Activated T-cell treated with anti-CD3 and anti-CD28 coated beads, Interleukin-2, amount 50 U/mL, for 72 hours (primary cell): ENCODE data around the gene EIF4G3. TPM values are rescaled to one million over a fixed set of nuclear protein-coding genes. Genes with fewer than 3 reads are reported as not detected.

Experiments used
- ATAC-seq, 2 donors: fragments of 150-1000 bp; cut with Tn5 transposase; replicated peaks in 1 of 2; 2 replicates each; pipeline ENCODE4 v1.10.0; 2021; ENCODE audit warnings: moderate library complexity in 2 of 2, mild to moderate bottlenecking in 1 of 2
- DNase-seq, 2 donors: peaks; one replicate each; pipeline ENCODE4 v3.0.0; 2021 to 2022; ENCODE audit warnings: mixed read lengths in 1 of 2
- H3K27ac Mint-ChIP-seq: one replicate; pipeline ENCODE4 v1.8.0; 2022; ENCODE audit warnings: mild to moderate bottlenecking, moderate library complexity, mixed read lengths
- H3K27me3 Mint-ChIP-seq: one replicate; pipeline ENCODE4 v1.8.0; 2022; ENCODE audit warnings: low read depth, mixed read lengths
- H3K36me3 Mint-ChIP-seq, 2 donors: one replicate each; pipeline ENCODE4 v1.8.0; 2022; ENCODE audit warnings: mixed read lengths in 2 of 2, mild to moderate bottlenecking in 1 of 2; ENCODE audit not compliant: insufficient read depth in 2 of 2
- H3K4me1 Mint-ChIP-seq: one replicate; pipeline ENCODE4 v1.8.0; 2022; ENCODE audit warnings: low read depth, mixed read lengths
- H3K4me3 Mint-ChIP-seq, 2 donors: one replicate each; pipeline ENCODE4 v1.8.0; 2022; ENCODE audit warnings: mild to moderate bottlenecking in 2 of 2, mixed read lengths in 2 of 2, moderate library complexity in 2 of 2
- H3K9me3 Mint-ChIP-seq, 2 donors: one replicate each; pipeline ENCODE4 v1.8.0; 2022; ENCODE audit warnings: mixed read lengths in 2 of 2
- total RNA-seq, 2 donors: library from RNA; stranded (reverse); gene quantifications; one replicate each; pipeline ENCODE4 v1.2.3, GENCODE V29; 2022

EIF4G3 gene
- total RNA-seq, 2 donors from 2014 or later = 33.3 to 36.3 TPM

GRCh38 chr1:21089731-21090130 is 87.0 kb downstream of the EIF4G3 start:
- Mint-ChIP-seq H3K4me3 (no peak overlapping the region), H3K4me1 (peaks cover 8% of the 10 kb centered on the region), H3K36me3 (peaks cover 13 to 33% of the 10 kb centered on the region in 2 donors), H3K9me3 (peaks cover under 1 to 3% of the 10 kb centered on the region in 2 donors), H3K27me3 (no peaks in the 10 kb centered on the region), H3K27ac (no peak overlapping the region)
- DNase-seq (no peak), ATAC-seq (no peak)

- Mint-ChIP-seq H3K9me3 (peaks cover 4 to 5% of the 10 kb centered on the region in 2 donors), H3K27me3 (no peaks in the 10 kb centered on the region), H3K36me3 (peaks cover 13 to 37% of the 10 kb centered on the region in 2 donors), H3K27ac (no peak overlapping the region), H3K4me1 (peaks cover 13% of the 10 kb centered on the region), H3K4me3 (no peak overlapping the region)
- ATAC-seq (no peak), DNase-seq (no peak)
Measured at GRCh38 chr1:21089299-21089698, 87.4 kb downstream of the EIF4G3 start.

DNA sequence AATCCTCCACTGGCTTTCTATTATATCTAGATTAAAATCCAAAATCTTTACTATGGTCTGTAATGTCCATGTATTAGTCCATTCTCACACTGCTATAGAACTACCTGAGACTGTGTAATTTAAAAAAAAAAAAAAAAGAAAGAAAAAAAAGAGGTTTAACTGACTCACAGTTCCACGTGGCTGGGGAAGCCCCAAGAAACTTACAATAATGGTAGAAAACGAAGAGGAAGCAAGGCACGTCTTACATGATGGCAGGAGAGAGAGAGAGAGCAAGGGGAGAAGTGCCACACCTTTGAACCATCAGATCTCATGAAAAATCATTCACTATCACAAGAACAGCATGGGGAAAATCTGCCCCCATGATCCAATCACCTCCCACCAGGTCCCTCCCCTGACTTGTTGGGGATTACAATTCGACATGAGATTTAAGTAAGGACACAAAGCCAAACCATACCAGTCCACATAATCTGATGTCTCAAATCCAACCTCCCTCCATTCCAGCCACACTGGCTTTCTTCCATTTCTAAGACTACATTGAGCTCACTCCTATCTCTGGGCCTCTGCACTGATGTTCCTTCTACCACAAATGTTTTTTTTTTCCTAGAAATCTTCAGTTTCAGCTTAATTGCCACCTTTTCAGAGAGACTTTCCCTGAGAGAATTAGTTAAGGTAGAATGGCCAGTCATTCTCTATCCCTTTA is 92.4 kb downstream of the EIF4G3 start:
- ATAC-seq = peak in 1 of 2 donors; percentile 55
- Mint-ChIP-seq H3K27ac (peak overlapping the region; percentile 40), H3K9me3 (peaks cover 3 to 4% of the 10 kb centered on the region in 2 donors), H3K36me3 (peaks cover 14 to 24% of the 10 kb centered on the region in 2 donors), H3K4me3 (no peak overlapping the region), H3K4me1 (peaks cover 12% of the 10 kb centered on the region), H3K27me3 (no peaks in the 10 kb centered on the region)
- DNase-seq = peak in 1 of 2 donors; percentile 2

DNA sequence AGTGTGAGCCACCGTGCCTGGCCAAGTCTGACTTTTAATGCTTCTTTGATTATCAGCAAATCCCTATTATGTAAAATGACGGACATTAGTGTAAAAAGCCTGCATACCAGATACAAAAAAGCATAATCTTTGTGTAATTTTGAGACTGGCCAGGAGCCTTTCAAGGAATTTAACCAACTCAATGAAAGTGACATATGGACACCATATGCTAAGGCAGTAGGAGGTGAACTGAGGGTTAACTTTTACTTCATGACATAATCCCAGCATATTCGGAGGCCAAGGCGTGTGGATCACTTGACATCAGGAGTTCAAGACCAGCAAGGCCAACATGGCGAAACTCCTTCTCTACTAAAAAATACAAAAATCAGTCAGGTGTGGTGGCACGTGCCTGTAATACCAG is 94.6 kb downstream of the EIF4G3 start:
- no peak for DNase-seq
- ATAC-seq = no peak
- H3K36me3 Mint-ChIP-seq = peaks cover 14 to 19% of the 10 kb centered on the region in 2 donors
- H3K27ac Mint-ChIP-seq = no peak overlapping the region
- peaks cover 12% of the 10 kb centered on the region for H3K4me1 Mint-ChIP-seq
- H3K27me3 Mint-ChIP-seq = no peaks in the 10 kb centered on the region
- no peak overlapping the region for H3K4me3 Mint-ChIP-seq
- H3K9me3 Mint-ChIP-seq = peaks cover 3 to 4% of the 10 kb centered on the region in 2 donors

DNA sequence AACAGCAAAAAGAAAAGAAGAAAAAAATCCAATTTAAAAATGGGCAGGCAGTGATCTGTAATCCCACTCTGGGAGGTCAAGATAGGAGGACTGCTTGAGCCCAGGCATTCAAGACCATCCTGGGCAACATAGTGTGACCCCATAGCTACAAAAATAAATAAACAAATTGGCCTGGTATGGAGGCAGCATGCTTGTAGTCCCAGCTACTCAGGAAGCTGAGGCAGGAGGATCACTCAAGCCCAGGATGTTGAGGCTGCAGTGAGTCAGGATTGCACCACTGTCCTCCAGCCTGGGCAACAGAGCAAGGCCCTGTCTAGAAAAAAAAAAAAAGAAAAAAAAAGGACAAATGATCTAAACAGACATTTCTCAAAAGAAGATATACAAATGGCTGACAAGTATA is 99.6 kb downstream of the EIF4G3 start:
- Mint-ChIP-seq H3K4me1 (no peaks in the 10 kb centered on the region), H3K27ac (no peak overlapping the region), H3K27me3 (no peaks in the 10 kb centered on the region), H3K9me3 (no peaks in the 10 kb centered on the region), H3K4me3 (no peak overlapping the region), H3K36me3 (peaks cover 0 to 2% of the 10 kb centered on the region in 2 donors)
- ATAC-seq (no peak), DNase-seq (no peak)

GRCh38 chr1:21072721-21073120 is 104.0 kb downstream of the EIF4G3 start:
- H3K27ac Mint-ChIP-seq = no peak overlapping the region
- H3K9me3 Mint-ChIP-seq = no peaks in the 10 kb centered on the region
- peaks cover 1 to 4% of the 10 kb centered on the region in 2 donors for H3K36me3 Mint-ChIP-seq
- no peaks in the 10 kb centered on the region for H3K27me3 Mint-ChIP-seq
- no peak for DNase-seq
- no peaks in the 10 kb centered on the region for H3K4me1 Mint-ChIP-seq
- ATAC-seq = no peak
- H3K4me3 Mint-ChIP-seq = no peak overlapping the region

DNA sequence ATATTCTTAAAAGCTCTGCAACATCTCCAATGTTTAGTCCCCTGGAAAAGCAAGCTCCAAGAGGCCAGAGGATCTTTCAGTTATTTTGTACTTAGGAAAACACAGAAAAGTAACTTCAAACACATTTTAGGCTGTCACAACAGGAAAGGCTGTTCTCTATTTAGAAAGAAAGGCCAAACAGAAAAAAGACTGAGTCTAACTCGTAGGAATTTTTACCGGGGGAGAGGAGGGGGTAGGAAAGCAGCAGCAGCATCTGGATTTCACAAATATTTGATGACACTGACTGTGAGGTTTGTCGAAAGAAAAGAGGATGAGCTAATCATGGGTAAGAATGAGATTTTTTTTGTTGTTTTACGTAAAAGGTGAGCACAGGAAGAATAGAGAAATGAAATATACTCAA is 107.1 kb downstream of the EIF4G3 start:
- Mint-ChIP-seq H3K4me1 (no peaks in the 10 kb centered on the region), H3K36me3 (peaks cover 1 to 2% of the 10 kb centered on the region in 2 donors), H3K27ac (no peak overlapping the region), H3K4me3 (no peak overlapping the region), H3K9me3 (no peaks in the 10 kb centered on the region), H3K27me3 (no peaks in the 10 kb centered on the region)
- no peak for DNase-seq
- ATAC-seq = no peak

- no peak for DNase-seq
- H3K27me3 Mint-ChIP-seq = no peaks in the 10 kb centered on the region
- ATAC-seq = no peak
- no peak overlapping the region for H3K27ac Mint-ChIP-seq
- H3K4me1 Mint-ChIP-seq = no peaks in the 10 kb centered on the region
- peaks cover 1 to 2% of the 10 kb centered on the region in 2 donors for H3K36me3 Mint-ChIP-seq
- H3K9me3 Mint-ChIP-seq = no peaks in the 10 kb centered on the region
- H3K4me3 Mint-ChIP-seq = no peak overlapping the region
Measured at GRCh38 chr1:21068937-21069336, 107.8 kb downstream of the EIF4G3 start.

GRCh38 chr1:21067551-21068227 is 109.0 kb downstream of the EIF4G3 start:
- Mint-ChIP-seq H3K36me3 (peaks cover 2 to 3% of the 10 kb centered on the region in 2 donors), H3K9me3 (no peaks in the 10 kb centered on the region), H3K27ac (no peak overlapping the region), H3K4me3 (no peak overlapping the region), H3K27me3 (no peaks in the 10 kb centered on the region), H3K4me1 (no peaks in the 10 kb centered on the region)
- ATAC-seq = no peak
- DNase-seq = no peak

DNA sequence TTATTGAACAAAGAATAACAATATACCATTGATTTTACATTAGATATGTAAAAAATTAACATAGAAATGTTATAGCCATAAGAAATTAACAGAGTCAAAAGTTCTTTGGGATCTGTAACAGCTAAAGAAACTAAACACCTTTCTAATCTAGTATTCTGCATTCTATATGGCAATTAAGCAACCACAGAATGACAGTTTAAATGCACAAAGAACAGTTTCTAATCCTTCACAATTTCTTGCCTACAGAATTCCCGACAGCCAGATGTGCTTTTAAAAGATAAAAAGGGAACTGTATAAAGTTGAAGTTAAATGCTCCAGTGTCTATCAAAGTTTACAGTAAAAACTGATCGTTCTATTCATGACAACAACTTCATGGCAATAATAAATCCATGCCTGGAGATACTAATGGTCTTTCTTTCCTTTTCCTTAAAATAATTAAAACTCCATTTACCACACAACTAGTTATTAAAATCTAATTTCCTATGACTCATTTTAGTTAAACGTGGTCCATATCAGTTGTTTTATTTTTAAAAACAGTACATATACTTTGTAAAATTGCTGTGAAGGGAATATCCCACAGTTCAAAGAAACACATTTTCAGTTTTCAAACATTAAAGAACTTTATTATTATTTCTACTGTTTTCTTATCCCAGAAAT is 110.2 kb downstream of the EIF4G3 start:
- H3K4me1 Mint-ChIP-seq = no peaks in the 10 kb centered on the region
- no peak for ATAC-seq
- H3K9me3 Mint-ChIP-seq = no peaks in the 10 kb centered on the region
- peaks cover 2 to 3% of the 10 kb centered on the region in 2 donors for H3K36me3 Mint-ChIP-seq
- H3K27ac Mint-ChIP-seq = no peak overlapping the region
- no peak overlapping the region for H3K4me3 Mint-ChIP-seq
- no peaks in the 10 kb centered on the region for H3K27me3 Mint-ChIP-seq
- DNase-seq = no peak

- Mint-ChIP-seq H3K36me3 (peaks cover 2 to 3% of the 10 kb centered on the region in 2 donors), H3K4me1 (no peaks in the 10 kb centered on the region), H3K27me3 (no peaks in the 10 kb centered on the region), H3K27ac (no peak overlapping the region), H3K9me3 (no peaks in the 10 kb centered on the region), H3K4me3 (no peak overlapping the region)
- DNase-seq = no peak
- ATAC-seq = no peak
Measured at GRCh38 chr1:21065851-21066250, 110.8 kb downstream of the EIF4G3 start.

DNA sequence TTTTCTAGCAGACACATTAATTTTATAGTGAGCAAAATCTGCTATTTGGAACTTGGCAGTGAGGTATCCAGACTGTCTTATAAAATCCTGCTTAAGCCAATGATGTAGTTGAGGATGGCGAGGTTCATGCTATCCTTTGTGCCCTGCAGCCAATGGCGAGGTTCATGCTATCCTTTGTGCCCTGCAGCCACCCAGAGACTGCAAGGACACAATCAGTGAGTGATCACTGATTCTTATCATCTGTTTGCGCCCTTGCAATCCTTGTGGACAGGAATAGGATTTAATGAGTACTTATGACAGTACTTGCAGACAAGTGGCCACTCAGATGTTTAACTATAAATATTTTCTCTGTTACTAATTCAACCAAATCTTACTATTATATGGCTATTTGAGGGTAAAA is 112.6 kb downstream of the EIF4G3 start:
- Mint-ChIP-seq H3K27ac (no peak overlapping the region), H3K4me3 (no peak overlapping the region), H3K27me3 (no peaks in the 10 kb centered on the region), H3K36me3 (peaks cover 2 to 3% of the 10 kb centered on the region in 2 donors), H3K9me3 (no peaks in the 10 kb centered on the region), H3K4me1 (no peaks in the 10 kb centered on the region)
- DNase-seq (no peak), ATAC-seq (no peak)

DNA sequence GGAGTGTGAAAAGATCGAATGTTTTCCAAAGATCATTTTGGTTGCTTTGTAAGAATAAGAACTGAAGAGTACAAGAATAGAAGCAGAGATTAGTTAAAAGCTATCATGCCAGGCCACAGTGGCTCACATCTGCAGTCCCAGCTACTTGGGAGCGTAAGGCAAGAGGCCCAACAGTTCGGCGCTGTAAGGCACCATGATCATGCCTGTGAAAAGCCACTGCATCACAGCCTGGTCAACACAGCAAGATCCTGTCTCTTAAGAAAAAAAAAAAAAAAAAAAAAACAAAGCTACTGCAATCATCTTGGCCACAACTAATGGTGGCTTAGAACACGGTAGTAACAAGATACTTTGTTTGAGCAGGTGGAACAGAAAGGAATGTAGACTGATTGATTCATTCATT is 116.2 kb downstream of the EIF4G3 start:
- H3K4me3 Mint-ChIP-seq = no peak overlapping the region
- no peaks in the 10 kb centered on the region for H3K9me3 Mint-ChIP-seq
- no peak overlapping the region for H3K27ac Mint-ChIP-seq
- no peaks in the 10 kb centered on the region for H3K4me1 Mint-ChIP-seq
- peaks cover 0 to 2% of the 10 kb centered on the region in 2 donors for H3K36me3 Mint-ChIP-seq
- ATAC-seq (no peak), DNase-seq (no peak)
- H3K27me3 Mint-ChIP-seq = no peaks in the 10 kb centered on the region
